ENCODE results near the gene PRSS22. TPM values are rescaled to one million over a fixed set of nuclear protein-coding genes. Genes with fewer than 3 reads are reported as not detected.

PRSS22 gene
- total and polyA plus RNA-seq, 10 of the 15 experiments (the other 5 are each of a cell fraction or from before 2014, with no cell fraction given), result not detected

GRCh38 chr16:2904100-2904921 lies 46.3 kb upstream of the PRSS22 start (continued):
- TF ChIP-seq ZNF592 (IDR thresholded peaks at IDR 0.05) (no peak), CREB1 (IDR thresholded peaks at IDR 0.05; ENCODE audit: low read depth) (peak; percentile 49; the same call in 1 of the 2 replicates), BCL11A (IDR thresholded peaks at IDR 0.05; ENCODE audit: low read depth, low read length) (no peak), NKRF (conservative IDR thresholded peaks at IDR 0.05) (no peak), HDAC2 (IDR thresholded peaks at IDR 0.05) (no peak), NFIC (IDR thresholded peaks at IDR 0.05; ENCODE audit: low read depth, low read length) (no peak), ZBTB4 (CRISPR knock-in tag; IDR thresholded peaks at IDR 0.05) (no peak), MYB (IDR thresholded peaks at IDR 0.05; ENCODE audit: borderline replicate concordance, low read depth, low read length) (no peak), BRCA1 (IDR thresholded peaks at IDR 0.05; ENCODE audit: low read depth, low read length) (no peak), TCF7 (IDR thresholded peaks at IDR 0.05; ENCODE audit: borderline replicate concordance) (no peak), STAT1 (conservative IDR thresholded peaks at IDR 0.05) (no peak), CEBPZ (IDR thresholded peaks at IDR 0.05; ENCODE audit: low read depth, low read length) (no peak), CBX5 (IDR thresholded peaks at IDR 0.05; ENCODE audit: low read depth) (no peak), ZNF24 (IDR thresholded peaks at IDR 0.05) (no peak), RCOR1 (conservative IDR thresholded peaks at IDR 0.05; ENCODE audit: low read depth, low read length) (0 out of 2 replicates have a peak, but pooled peaks have one; percentile 60), RBBP5 (conservative IDR thresholded peaks at IDR 0.05) (no peak), CHD4 (IDR thresholded peaks at IDR 0.05) (no peak), SP1 (IDR thresholded peaks at IDR 0.05; ENCODE audit: low read depth, low read length) (no peak)

Data from GM12878 (cell line).